Heart left ventricle (tissue), 16 donors: ENCODE data around the gene PRKCH. TPM values are rescaled to one million over a fixed set of nuclear protein-coding genes. Genes with fewer than 3 reads are reported as not detected.

ENCODE experiments used
- ATAC-seq, 4 donors: fragments of 200-7000 bp; cut with Tn5 transposase; one replicate each; pipeline ENCODE4 v1.9.1; 2020 to 2022; ENCODE audit warnings: moderate library complexity in 4 of 4, mild to moderate bottlenecking in 3 of 4, moderate number of reproducible peaks in 1 of 4
- DNase-seq, 5 donors: peaks; one replicate each; pipeline ENCODE4 v3.0.0-alpha.2; 2020
- H3K27ac ChIP-seq, 12 donors: fragments of 200-600 bp; sonication (generic) in 4 of 12; one replicate each; pipeline versions ENCODE4 v1.5.0 to v1.8.0; 2016 to 2022; ENCODE audit warnings: mild to moderate bottlenecking in 2 of 12
- H3K27me3 ChIP-seq, 9 donors: fragments of 200-600 bp; sonication (generic) in 2 of 9; one replicate each; pipeline versions ENCODE4 v1.5.1 to v1.8.0; 2016 to 2022; ENCODE audit warnings: mild to moderate bottlenecking in 3 of 9
- H3K36me3 ChIP-seq, 9 donors: fragments of 200-600 bp; sonication (generic) in 2 of 9; one replicate each; pipeline versions ENCODE4 v1.5.0 to v1.8.0; 2018 to 2022; ENCODE audit warnings: mild to moderate bottlenecking in 2 of 9
- H3K4me1 ChIP-seq, 12 donors: fragments of 200-600 bp; sonication (generic) in 4 of 12; one replicate each; pipeline versions ENCODE4 v1.5.0 to v1.8.0; 2016 to 2022; ENCODE audit warnings: mild to moderate bottlenecking in 3 of 12
- H3K4me3 ChIP-seq, 12 donors: fragments of 200-600 bp; sonication (generic) in 4 of 12; one replicate each; pipeline versions ENCODE4 v1.5.0 to v1.8.0; 2017 to 2022; ENCODE audit warnings: mild to moderate bottlenecking in 9 of 12, moderate library complexity in 4 of 12
- H3K9me3 ChIP-seq, 12 donors: fragments of 200-600 bp; sonication (generic) in 4 of 12; one replicate each; pipeline versions ENCODE4 v1.5.0 to v1.8.0; 2016 to 2022; ENCODE audit warnings: mild to moderate bottlenecking in 1 of 12
- CTCF ChIP-seq, 12 donors: fragments of 200-600 bp; sonication (generic) in 4 of 12; IDR thresholded peaks; one replicate each; pipeline versions ENCODE4 v1.5.0 to v1.8.0; 2018 to 2022; ENCODE audit warnings: antibody characterized with exemption in 12 of 12, mild to moderate bottlenecking in 5 of 12
- POLR2A ChIP-seq, 2 donors: fragments of 450-650 bp; IDR thresholded peaks; one replicate each; pipeline ENCODE4 v1.6.1; 2017; ENCODE audit warnings: antibody characterized with exemption in 2 of 2, mild to moderate bottlenecking in 2 of 2, moderate library complexity in 2 of 2
- WGBS, 4 donors: extraction: QIAGEN DNeasy Blood & Tissue Kit in 2 of 4; methylation state at CpG; one replicate each; pipeline versions ENCODE4 v1.1.5 to v1.1.7; 2013 to 2018; 5-methylcytosine and 5-hydroxymethylcytosine counted together
- intact Hi-C, 10 donors: fragments of 100-400 bp; cut with DNase I; formaldehyde crosslinking; loops; one replicate each; pipeline versions ENCODE4 v1.11.1 to v1.14.2; 2022
- polyA plus RNA-seq, 2 donors: library from polyadenylated mRNA; stranded (reverse); fragments of 200-250 nt; gene quantifications; one replicate each; pipeline ENCODE4 v1.2.3, GENCODE V29; 2013
- total RNA-seq, 9 donors: library from RNA; depleted of rRNA in 2 of 9; stranded (reverse); fragments of >200 nt in 2 of 9; fragmentation: NEBNext Ultra II Directional in 3 of 9; extraction: Animal tissue kit (Norgen Biotek cat#: 25700) in 3 of 9; gene quantifications; one replicate each; pipeline versions ENCODE4 v1.1.0 to v1.2.4, GENCODE V29; 2016 to 2023
- donor health status: ischemic (EF 13 %, LVEDD 7.1; RV severe dilation, severe dysfunction).
- donor health status: healthy with polysubstance abuse.
- donor health status: DM: no; HTN: yes; CAD: no.
- donor health status: DM: no; HTN: no; CAD: no.
- donor health status: ischemic (EF 25% LVEDD 6.9; RV normal size, moderate dysfunction).
- donor health status: ischemic (EF 25% LVEDD 5.7; RV mildly dilated, moderate dysfunction).
- donor health status: healthy.
- donor health status: DM: yes; HTN: yes; CAD: no.
- donor health status: ischemic (EF 35%, LVEDD 5.7; RV mildly dilated, moderate dysfunction).
- donor health status: nonischemic (EF 11% LVEDD 7.7; RV severe dilation, severe dysfunction).
- donor health status: DM: yes; HTN: yes; CAD: no.
- donor health status: PGD.
- donor health status: ischemic (EF 29% LVEDD 5.4; RV normal size, mild dysfunction).
- donor health status: nonischemic (EF 23%, LVEDD 6.1; RV moderate dilation, normal function).

Gene PRKCH
- total and polyA plus RNA-seq, 11 donors = 6.1 to 49.2 (median 21.7) TPM

- TF ChIP-seq POLR2A (IDR thresholded peaks at IDR 0.05) (no peak), CTCF (IDR thresholded peaks at IDR 0.05) (no peak)
- Histone ChIP-seq H3K36me3 (peaks cover 0 to 15% (median 3%) of the 10 kb centered on the region in 9 donors), H3K4me1 (peaks cover 0 to 69% (median 41%) of the 10 kb centered on the region in 12 donors), H3K4me3 (no peak overlapping the region), H3K9me3 (no peaks in the 10 kb centered on the region), H3K27me3 (no peaks in the 10 kb centered on the region), H3K27ac (peak overlapping the region in 1 of 12 donors; percentile 61)
- ATAC-seq = no peak
- no peak for DNase-seq
- intact Hi-C loops = loop anchor here in 1 of 10 donors (10.0 kb wide), 1 partner anchor 55 kb away; no protein-coding TSS in a partner anchor
- 78 to 91% (median 89%) methylated on average over 6 of the region's 6 CpGs for WGBS, 4 donors
These were observed 208.9 kb downstream of the PRKCH start for GRCh38 chr14:61530296-61530695.

GRCh38 chr14:61530896-61531295 is 209.5 kb downstream of the PRKCH start:
- TF ChIP-seq POLR2A (IDR thresholded peaks at IDR 0.05) (no peak), CTCF (IDR thresholded peaks at IDR 0.05) (no peak)
- H3K36me3 ChIP-seq = peaks cover 0 to 15% (median 3%) of the 10 kb centered on the region in 9 donors
- ATAC-seq = no peak

GRCh38 chr14:61531465-61532122 is 210.2 kb downstream of the PRKCH start:
- intact Hi-C loops = loop anchor here in 1 of 10 donors (10.0 kb wide), 1 partner anchor 57 kb away; no protein-coding TSS in a partner anchor
- 32 to 47% (median 43%) methylated on average over 5 of the region's 5 CpGs for WGBS, 4 donors
- peak overlapping the region in 4 of 12 donors; percentile 5 to 61 (median 28) for H3K27ac ChIP-seq
- ATAC-seq = no peak
- no peak for DNase-seq
- peaks cover 0 to 62% (median 28%) of the 10 kb centered on the region in 12 donors for H3K4me1 ChIP-seq
- no peaks in the 10 kb centered on the region for H3K27me3 ChIP-seq
- TF ChIP-seq CTCF (IDR thresholded peaks at IDR 0.05) = no peak
- TF ChIP-seq POLR2A (IDR thresholded peaks at IDR 0.05) = no peak
- no peaks in the 10 kb centered on the region for H3K9me3 ChIP-seq
- H3K36me3 ChIP-seq = peaks cover 0 to 19% (median 3%) of the 10 kb centered on the region in 9 donors
- H3K4me3 ChIP-seq = no peak overlapping the region

More at GRCh38 chr14:61530896-61531295, 209.5 kb downstream of the PRKCH start:
- Histone ChIP-seq H3K4me3 (no peak overlapping the region), H3K4me1 (peaks cover 0 to 65% (median 35%) of the 10 kb centered on the region in 12 donors), H3K27ac (peak overlapping the region in 3 of 12 donors; percentile 19 to 61 (median 38)), H3K27me3 (no peaks in the 10 kb centered on the region), H3K9me3 (no peaks in the 10 kb centered on the region)
- DNase-seq = no peak
- intact Hi-C loops = loop anchor here in 1 of 10 donors (10.0 kb wide), 1 partner anchor 56 kb away; no protein-coding TSS in a partner anchor
- WGBS, 4 donors = 95 to 97% (median 95%) methylated on average over 5 of the region's 5 CpGs

DNA sequence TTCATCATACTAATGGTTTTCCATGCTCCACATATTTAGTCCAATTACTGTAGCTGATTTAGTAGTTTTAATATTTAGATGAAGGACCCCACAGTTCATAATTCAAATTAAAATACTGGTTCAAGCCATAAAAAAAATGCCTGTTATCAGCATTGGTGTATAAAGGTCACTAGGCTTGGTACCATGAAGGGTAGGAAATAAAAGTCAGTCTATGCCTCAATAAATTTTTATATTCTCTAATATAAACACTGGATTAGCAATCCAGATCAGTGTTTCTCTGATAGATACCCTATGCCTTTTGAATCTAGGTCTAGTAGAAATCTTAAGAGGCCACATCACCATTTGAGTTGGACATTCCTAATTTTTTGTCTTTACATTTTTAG is 210.7 kb downstream of the PRKCH start:
- DNase-seq = no peak
- peaks cover 0 to 22% (median 3%) of the 10 kb centered on the region in 9 donors for H3K36me3 ChIP-seq
- no peaks in the 10 kb centered on the region for H3K9me3 ChIP-seq
- no peak overlapping the region for H3K4me3 ChIP-seq
- peak overlapping the region in 3 of 12 donors; percentile 5 to 61 (median 23) for H3K27ac ChIP-seq
- intact Hi-C loops = loop anchor here in 1 of 10 donors (10.0 kb wide), 1 partner anchor 57 kb away; no protein-coding TSS in a partner anchor
- H3K4me1 ChIP-seq = peaks cover under 1 to 62% (median 28%) of the 10 kb centered on the region in 12 donors
- no peak for TF ChIP-seq CTCF (IDR thresholded peaks at IDR 0.05)
- no peak for TF ChIP-seq POLR2A (IDR thresholded peaks at IDR 0.05)
- no peak for ATAC-seq
- no peaks in the 10 kb centered on the region for H3K27me3 ChIP-seq
